ENCODE results near the gene LINC01488.

The LINC01488 gene

DNA sequence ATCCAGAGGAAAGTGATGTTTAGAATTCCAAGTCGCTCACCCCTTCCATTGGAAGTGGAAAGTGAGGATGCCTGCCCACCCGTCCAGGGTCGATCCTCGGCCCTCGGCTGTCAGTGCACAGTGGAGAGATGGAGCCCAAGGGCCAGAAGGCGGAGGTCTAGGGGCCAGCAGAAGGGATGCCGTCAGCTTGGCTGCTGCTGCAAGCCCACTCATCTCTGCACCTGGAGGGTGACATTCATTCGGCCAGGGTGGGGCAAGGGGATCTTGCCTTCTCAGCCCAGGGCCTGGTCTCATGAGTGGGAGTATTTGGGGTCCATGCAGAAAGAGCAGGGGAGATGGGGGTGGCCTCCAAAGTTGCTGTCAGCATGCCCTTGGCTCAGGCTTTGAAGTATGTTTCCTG lies 30.7 kb downstream of the LINC01488 start:
- DNase-seq, result no peak

DNA sequence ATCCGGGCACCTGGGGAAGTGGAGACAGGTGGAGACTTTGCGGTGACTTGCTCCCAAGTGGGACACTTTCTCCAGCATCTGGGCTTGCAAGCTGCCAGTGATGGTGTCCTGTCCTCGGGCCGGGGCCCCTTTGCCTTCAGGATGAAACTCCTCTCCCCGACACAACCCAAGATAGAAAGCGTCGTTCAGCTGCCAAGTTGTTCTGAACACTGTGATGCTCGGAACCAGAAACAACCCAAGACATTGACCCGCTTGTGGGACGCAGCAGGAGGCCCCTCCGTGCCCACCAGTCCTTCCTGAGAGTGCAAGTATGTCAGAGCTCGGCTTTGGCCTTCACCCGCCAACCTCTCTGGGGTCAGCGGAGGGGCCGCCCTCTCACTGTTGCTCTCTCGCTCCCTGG lies 31.3 kb downstream of the LINC01488 start:
- no peak for DNase-seq

DNA sequence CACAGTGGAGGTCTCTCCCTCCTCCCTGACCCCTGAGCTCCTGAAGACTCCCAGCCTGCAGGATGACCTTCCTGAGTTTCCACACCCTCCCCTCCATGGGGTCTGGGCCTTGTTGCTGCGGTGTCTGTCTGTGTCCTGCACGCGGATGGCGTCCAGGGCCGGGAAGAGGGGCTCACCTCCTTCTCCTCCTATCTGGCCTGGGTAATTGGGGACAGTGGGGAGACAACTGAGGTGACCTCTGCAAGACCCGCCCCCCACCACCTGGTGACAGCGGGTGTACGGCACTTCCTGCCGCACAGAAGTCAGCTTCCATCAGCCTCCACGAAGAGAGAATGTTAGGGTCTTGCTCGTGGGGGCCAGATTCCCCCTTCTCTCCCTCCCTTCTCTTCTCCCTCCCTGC lies 31.7 kb downstream of the LINC01488 start:
- DNase-seq, result no peak

DNA sequence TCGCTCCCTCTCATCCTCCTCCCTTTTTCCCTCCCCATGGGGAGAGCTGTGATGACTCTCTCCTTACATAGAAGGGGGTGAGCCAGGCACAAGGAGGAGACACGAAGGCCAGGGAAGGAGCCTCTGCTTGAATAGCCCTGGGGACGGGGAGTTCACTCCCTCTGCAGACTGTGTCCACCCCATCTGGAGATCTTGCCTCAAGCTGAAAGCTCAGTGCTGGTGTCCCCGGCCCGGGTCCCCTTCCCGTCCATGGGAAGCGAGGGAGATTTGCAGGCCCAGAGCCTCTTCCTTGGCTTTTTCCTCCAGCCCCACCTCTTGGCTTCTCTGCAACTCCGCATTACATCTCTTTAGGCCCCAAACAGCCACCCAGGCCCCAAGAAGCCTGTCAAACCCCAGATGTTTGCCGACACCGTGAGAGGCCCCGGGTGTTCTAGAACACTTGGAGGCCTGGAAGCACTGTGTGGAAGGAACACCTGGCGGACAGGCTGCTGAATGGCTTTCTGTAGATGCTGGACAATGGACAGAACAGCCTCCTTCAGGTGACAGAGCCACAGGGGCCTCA lies 32.3 kb downstream of the LINC01488 start:
- DNase-seq, result no peak

DNA sequence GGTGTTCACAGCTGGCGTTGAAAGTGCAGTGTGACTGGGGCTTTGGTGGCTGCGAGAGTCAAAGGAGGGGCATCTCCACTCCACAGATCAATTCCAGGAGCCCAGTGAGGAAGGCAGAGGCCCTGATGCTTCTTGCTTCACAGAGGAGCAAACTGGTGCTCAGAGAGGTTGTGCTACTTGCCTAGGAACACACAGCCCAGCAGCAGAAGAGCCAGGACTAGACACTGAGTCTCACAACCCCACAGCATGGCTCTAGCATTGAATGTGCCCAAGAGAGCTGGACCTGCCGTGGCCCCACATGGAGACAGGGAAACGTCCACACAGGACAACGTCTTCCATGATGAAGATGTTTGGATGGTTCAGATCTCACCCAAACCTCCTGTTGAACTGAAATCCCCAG lies 33.3 kb downstream of the LINC01488 start:
- DNase-seq, result no peak

DNA sequence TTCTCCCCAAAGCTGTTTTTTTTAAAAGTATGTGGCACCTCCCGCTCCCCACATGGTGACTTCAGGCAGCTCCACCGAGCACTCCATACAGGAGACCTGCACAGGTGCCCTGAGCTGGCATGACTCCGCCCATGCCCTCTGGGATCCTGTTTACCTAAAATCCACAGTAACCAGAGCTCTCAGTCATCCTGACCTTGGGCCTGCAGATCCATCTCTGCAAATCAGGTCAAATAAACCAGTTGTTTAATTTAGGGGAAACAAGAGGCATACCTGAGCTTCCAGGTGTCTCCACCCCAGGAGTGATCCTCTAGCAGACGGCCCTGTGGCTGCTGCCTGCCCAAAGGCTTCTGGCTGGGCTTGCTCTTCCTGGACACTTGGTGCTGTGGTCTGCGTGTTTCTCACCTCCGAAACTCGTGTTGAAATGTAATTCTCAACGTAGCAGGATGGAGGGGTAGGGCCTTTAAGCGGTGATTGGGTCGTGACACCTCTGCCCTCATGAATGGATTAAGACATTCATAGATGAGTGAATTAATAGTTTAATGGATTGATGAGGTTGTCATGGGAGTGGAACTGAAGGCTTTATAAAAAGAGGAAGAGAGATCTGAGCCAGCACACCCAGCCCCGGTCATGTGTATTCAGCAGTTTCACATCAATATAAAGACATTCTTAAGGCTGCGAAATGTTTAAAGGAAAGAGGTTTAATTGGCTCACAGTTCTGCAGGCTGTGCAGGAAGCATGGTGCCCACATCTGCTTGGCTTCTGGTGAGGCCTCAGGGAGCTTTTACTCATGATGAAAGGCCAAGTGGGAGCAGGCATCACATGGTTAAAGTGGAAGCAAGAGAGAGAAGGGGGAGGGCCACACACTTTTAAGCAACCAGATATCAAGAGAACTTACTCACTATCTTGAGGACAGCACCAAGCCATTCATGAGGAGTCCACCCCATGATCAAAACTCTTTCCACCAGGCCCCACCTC lies 34.1 kb downstream of the LINC01488 start:
- DNase-seq, result no peak

DNA sequence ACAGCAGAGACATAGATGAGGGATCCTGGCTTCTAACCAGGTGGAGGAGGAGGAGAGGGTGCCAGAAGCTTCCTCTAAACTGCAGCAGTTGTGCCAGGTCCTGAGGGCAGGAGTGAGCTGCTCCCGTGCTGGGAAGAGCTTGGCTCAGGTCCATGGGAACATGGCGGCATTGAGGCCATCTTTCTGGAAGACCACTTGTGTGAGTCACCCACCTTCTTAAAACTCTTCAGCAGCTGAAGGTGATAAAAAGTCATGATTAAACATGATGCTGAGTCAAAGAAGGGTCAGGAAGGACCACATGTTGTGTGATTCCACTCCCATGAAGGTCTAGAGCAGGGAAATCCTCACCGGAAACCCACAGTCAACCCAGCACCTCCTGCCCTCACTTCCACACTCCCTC lies 35.1 kb downstream of the LINC01488 start:
- no peak for DNase-seq

DNA sequence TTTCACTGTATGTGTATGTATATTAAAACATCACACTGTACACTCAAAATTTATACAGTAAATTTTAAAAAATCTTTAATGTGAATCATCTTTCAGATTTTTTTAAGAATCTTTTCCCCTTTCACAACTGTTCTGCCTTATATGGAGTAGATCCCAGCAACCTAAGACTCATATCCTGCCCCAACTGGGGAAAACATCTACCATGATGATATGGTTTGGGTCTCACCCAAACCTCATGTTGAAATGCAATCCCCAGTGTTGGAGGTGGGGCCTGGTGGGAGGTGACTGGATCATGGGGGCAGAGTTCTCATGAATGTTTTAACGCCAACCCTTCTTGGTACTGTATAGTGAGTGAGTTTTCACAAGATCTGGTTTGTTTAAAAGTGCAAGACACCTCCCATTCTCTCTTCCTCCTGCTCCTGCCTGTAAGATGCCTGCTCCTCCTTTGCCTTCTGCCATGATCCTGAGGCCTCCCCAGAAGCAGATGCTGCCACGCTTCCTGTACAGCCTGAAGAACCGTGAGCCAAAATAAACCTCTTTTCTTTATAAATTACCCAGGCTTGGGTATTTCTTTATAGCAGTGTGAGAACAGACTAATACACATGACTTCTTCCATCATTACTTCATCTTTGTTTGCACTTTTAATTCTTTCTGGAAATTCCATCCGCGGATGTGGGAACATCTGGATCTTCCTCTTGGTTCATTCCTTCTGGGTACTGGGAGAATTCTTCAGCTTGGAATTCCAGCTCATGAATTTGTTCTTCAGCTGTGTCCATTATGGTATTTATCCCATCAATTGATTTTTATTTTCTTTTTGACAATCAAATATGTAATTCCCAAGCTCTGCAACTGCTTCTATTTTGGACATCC lies 36.9 kb downstream of the LINC01488 start:
- DNase-seq, result no peak

DNA sequence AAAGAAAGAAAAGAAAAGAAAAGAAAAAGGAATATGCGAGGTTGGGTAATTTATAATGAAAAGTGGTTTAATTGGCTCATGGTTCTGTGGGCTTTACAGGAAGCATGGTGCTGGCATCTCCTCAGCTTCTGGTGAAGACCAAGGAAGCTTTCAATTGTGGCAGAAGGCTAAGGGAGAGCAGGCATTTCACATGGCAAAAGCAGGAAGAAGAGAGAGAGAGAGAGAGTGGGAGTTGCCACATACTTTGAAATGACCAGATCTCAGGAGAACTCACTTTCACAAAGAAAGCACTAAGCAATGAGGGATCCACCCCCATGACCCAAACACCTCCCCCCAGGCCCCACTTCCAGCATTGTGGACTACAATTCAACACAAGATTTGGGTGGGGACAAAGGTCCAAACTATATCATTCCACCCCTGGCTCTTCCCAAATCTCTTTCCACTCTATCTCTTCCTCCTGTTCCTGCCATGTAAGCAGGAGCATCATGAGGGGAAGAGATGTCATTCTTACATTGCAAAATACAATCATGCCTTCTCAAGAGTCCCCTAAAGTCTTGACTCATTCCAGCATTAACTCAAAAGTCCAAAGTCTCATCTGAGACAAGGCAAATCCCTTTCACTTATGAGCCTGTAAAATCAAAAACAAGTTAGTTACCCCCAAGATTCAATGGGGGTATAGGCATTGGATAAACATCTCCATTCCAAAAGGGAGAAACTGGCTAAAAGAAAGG lies 38.9 kb downstream of the LINC01488 start:
- DNase-seq, result no peak

DNA sequence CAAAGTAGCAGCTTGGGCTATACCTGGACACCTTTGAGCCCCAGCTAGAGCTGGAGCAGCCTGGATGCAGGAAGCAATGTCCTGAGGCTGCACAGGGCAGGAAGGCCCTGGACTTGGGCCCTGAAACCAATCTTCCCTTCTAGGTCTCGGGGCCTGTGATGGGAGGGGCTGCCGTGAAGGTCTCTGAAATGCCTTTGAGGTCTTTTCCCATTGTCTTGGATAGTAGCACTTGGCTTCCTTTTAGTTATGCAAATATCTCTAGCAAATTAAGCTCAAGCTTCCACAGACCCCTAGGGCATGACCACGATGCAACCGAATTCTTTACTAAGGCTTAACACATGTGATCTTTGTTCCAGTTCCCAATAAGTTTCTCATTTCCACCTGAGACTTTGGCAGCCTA lies 40.0 kb downstream of the LINC01488 start:
- no peak for DNase-seq

DNA sequence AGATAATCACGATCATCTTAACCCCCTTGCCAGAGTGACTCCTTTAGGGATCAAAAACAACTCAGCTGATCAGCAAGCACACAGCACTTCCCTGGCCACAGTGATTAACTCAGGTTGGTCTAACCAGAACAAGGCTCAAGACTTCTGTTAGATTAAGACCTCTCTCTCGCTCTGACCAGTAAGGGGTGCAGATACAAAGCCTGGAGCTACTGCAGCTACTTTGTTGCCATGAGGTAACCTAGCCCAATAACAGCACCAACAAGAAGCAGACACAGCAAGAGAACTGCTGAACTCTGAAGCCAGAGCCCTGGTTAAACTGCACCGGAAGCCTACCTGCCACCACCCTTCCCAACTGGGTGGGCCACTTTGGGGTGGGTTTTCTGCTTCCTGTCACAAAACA lies 42.0 kb downstream of the LINC01488 start:
- no peak for DNase-seq

DNA sequence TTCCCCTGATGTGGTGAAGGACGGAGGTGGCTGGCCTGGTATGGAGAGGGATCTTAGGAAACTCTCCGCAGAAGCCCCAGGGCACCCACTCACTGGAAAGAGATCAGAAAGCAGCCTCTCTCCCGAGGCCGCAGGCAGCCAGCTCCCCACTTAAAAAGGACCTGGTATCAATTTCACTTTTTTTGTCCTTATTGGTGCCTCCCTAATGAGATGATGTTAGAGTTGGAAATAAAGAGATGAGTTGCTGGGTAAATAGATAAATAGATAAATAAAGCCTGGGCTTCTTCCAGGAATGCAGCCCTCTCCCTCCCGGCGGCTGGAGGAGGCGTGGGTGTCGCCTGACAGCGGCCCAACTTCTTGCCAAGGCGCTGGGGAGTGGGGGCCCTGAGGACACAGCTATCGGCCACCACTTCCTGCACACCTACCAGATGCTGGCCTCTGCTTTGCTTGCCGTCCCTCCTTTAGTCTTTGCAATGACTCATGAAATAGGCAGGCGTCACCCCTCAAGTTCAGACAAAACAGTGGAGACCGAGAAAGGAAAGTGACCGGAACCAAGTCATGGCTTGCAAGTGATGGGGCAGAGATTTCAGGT lies 42.9 kb downstream of the LINC01488 start:
- no peak for DNase-seq

DNA sequence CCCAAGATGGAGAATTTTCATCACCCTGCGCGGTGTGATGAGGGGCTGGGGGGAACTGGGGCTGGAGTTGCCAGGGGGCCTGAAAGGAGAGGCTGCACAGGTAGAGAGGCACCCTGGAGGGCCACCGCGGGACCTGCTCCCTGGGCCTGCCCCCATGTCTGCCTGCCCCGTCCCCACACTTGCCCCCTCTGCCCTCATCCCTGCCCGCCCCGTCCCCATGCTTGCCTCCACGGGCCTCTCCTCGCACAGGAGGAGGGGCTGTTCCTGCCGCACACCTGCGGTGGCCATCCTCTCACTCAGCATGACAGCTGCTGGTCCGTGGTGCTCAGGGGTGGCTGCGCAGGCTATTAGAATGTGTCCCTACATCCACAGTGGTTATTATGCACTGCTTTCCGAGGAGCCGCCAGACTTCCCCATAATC lies 43.5 kb downstream of the LINC01488 start:
- no peak for DNase-seq

DNA sequence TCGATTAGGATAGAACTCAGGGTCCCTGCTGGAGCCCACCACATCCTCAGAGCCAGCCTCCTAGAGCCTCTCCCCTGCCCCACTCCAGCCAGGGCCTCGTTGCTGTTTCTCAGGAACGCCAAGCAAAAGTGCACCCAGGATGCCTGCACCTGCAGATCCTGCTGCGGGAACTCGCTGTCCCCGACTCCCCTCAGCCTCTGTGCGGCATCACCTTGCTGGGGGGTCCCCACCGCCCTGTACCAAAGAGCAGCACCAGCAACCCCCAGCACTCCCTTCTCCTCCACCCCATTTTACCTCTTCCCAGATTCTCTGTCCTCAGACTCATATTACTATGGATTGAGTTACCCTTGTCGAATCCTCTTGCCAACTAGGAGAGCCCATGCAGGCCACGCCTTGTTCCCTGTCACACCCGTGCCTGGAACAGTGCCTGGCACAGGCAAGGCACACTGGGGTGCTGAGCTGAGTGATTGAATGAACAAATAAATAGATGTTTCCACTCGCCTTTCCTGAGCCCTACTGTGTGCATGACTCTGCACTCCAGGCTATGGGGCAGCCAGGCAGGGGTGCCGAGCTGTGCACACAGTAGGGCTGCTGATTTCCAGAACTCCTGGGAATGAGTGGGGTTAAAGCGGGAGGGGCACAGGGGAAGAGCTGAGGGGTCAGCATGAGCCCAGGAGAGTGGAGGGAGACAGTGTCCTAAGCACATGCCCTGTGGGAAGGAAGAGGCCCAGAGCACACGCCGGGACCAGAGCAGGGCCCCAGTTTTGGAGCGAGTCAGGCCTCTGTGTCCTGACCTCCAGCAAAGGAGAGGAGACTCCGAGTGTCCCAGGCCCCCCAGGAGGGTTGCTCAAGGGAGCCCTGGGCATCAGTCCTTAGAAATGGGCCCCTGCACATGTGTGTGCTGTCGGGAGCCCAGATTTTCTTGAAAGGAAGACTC lies 44.3 kb downstream of the LINC01488 start:
- no peak for DNase-seq

DNA sequence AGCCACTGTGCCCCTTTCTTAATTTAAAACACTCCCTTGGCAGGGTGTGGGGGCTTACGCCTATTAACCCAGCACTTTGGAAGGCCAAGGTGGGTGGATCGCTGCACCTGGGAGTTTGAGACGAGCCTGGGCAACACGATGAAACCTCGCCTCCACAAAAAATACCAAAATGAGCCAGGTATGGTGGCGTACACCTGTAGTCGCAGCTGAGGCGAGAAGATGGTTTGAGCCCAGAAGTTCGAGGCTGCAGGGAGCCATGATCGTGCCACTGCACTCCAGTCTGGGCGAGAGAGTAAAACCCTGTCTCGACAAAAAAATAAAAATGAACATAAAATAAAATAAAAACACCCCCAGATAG lies 45.0 kb downstream of the LINC01488 start:
- DNase-seq, result no peak

DNA sequence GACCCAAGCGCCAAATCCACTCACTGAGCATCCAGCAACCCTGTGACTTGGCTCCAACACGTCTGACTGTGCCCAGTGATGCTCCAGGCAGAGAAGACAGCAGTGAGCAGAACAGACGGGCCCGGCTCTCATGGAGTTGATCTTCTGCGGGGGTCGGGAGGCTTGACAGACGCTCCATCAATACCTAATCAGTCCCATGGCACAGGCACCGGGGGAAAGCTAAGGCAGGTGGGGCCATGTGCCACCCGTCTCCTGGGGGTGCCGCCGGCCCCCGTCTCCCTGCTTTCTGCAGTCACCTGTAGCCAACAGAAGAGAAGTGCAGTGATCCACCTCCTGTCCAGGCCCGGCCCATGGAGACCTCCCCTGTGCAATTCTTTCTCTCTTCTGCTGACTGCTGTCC lies 47.5 kb downstream of the LINC01488 start:
- DNase-seq, result no peak

DNA sequence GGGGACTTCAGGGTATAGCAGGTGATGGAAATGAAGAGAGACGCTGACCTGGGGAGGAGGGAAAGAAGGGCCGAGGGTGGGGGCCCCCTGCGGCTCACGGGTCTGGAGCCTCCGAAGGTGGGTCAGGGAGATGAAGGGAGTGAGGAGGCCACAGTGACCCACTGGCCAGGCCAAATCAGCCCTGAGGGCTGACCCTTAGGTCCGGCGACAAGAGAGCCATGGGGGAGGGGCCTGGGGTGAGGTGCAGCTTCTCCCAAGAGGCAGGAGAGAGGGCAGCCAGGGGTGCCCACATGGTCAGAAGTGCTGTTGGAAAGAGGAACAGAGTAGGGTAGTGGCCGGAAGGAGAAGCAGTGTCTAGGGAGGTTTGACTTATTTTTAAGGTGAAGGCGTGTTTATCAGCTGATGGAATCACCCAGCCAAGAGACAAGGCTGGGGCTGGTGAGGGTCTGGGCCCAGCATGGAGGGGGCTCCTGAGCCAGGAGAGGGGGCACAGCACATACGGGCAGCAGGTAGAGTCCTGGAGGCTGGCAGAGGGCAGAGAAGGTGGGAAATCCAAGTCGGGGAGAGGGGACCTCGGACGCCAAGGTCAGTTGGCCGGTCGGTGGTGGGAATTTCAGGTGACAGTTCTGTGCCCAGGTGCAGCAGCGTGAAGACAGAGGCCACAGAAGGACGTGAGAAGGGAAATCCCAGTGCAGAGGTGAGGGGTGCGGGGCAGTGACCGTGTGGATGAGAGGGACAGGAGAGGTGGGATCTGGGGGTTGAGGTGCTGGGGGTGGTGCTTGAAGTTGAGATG lies 49.0 kb downstream of the LINC01488 start:
- no peak for DNase-seq

DNA sequence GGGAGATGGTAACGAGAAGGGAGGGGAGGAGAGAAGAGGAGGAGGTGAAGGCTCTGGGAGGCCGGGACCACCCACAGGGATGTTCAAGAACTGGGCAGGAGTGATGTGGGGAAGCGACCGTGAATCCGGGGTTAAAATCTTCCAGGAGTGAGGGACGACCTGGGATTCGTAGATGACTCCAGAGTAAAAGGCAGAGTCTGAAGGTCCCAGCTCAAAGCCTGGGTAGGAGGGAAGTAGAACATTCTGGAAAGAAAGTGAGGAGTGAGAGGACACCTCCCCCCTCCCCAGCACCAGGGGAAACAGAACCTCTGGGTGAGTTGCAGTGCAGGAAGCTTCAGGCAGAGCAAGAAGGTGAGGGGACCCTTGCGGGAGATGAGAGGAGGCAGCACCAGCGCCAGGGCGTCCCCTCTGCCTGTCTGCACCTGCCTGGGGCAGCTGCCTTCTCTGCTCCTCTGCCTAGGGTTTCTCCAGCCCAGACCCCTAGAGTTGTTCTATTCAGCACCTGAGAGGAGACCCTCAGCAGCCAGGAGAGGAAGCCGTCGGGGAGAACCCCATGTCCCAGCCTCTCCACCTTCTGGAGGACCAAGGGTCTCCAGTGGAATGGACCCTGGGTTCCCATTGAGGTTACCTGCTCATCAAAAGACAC lies 49.7 kb downstream of the LINC01488 start:
- DNase-seq, result no peak

DNA sequence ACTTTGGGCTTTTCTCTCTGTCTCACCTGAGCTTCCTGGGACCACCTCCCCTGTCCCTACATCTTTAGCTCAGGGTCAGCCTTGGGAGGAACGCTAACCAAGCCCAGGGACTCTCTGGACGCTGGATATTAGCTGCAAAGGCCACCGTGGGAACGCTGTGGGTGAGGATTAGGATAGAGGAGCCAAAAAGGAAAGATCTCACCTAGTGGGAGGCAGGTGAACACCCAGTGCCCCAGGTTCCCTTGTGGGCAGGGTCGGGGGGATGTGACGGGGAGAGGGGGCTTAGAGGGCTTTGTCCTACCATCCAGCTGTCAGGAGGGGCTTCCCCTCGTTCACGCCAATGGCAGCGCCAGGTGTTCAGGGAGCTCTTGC lies 50.2 kb downstream of the LINC01488 start:
- no peak for DNase-seq

All from activated CD4-positive, alpha-beta T cell treated with anti-CD3 and anti-CD28 coated beads, Interleukin-10, Interleukin-2, amounts not matched to agents 100 ng/mL and 50 ng/mL, durations not matched to agents 16 hours and 8 hours (primary cell).